Measurements from ENCODE around the gene NDST1. TPM values are rescaled to one million over a fixed set of nuclear protein-coding genes. Genes with fewer than 3 reads are reported as not detected.
"Not testable (repeated sequence)": the region's sequence is repeated elsewhere in the genome, so short reads cannot be mapped to it uniquely, and the experiment has no call there.

Gene NDST1
- total RNA-seq, 4 donors from 2014 or later, result 45.4 to 86.5 (median 81.2) TPM

- DNase-seq (ENCODE audit: low spot score) (no peak), ATAC-seq (ENCODE audit: low FRiP score) (no peak)
- TF ChIP-seq, protein P1, sequence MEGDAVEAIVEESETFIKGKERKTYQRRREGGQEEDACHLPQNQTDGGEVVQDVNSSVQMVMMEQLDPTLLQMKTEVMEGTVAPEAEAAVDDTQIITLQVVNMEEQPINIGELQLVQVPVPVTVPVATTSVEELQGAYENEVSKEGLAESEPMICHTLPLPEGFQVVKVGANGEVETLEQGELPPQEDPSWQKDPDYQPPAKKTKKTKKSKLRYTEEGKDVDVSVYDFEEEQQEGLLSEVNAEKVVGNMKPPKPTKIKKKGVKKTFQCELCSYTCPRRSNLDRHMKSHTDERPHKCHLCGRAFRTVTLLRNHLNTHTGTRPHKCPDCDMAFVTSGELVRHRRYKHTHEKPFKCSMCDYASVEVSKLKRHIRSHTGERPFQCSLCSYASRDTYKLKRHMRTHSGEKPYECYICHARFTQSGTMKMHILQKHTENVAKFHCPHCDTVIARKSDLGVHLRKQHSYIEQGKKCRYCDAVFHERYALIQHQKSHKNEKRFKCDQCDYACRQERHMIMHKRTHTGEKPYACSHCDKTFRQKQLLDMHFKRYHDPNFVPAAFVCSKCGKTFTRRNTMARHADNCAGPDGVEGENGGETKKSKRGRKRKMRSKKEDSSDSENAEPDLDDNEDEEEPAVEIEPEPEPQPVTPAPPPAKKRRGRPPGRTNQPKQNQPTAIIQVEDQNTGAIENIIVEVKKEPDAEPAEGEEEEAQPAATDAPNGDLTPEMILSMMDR (IDR thresholded peaks at IDR 0.05), result no peak
Observed at GRCh38 chr5:150512368-150512747, 4.4 kb downstream of the NDST1 start.

DNA sequence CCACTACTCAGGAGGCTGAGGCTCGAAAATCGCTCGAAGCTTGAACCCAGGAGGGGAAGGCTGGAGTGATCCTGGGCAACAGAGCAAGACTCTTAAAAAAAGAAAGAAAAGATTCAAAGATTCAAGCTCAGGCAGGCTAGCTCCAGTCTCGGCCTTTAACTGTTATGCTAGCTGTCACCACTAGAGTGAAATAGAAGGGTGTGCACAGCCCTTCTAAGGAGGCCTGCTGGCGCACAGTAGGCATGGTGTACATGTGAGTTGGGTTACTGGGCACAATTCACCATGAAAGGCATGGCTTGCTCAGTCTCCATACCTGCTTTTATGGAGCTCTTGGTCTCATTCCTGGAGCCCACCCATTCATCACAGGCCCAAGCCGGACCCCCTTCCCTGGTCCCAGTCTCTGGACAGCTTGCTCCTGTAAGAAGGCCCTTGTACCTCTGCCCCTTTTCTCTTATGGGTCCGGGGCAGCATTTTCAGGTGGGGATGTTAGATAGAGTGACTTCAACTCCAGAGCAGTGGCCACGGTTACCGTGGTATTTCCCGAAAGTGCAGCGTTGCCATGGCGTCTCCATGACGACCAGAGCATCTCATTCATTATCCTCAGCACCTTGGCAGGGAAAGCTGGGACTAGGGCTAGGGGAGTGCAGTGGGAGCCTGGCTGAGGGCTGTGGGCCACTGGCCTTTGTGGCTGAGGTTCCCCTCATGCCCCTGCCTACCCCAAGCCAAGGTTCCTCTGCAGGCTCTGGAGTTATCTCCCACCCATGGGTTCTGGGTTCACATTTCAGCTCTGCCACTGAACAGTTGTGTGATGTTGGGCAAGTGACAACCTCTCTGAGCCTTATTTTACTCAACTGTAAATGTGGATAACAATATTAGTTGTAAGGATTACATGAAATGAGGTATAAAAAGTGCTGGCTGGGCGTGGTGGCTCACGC lies 5.7 kb downstream of the NDST1 start:
- TF ChIP-seq, protein P1 (IDR thresholded peaks at IDR 0.05), result no peak
- ATAC-seq (ENCODE audit: low FRiP score), result no peak
- DNase-seq (ENCODE audit: low spot score), result no peak

- ATAC-seq (ENCODE audit: low FRiP score), result no peak
- no peak for DNase-seq (ENCODE audit: low spot score)
- TF ChIP-seq, protein P1 (IDR thresholded peaks at IDR 0.05), result no peak
Observed at GRCh38 chr5:150514708-150515211, 6.8 kb downstream of the NDST1 start.

DNA sequence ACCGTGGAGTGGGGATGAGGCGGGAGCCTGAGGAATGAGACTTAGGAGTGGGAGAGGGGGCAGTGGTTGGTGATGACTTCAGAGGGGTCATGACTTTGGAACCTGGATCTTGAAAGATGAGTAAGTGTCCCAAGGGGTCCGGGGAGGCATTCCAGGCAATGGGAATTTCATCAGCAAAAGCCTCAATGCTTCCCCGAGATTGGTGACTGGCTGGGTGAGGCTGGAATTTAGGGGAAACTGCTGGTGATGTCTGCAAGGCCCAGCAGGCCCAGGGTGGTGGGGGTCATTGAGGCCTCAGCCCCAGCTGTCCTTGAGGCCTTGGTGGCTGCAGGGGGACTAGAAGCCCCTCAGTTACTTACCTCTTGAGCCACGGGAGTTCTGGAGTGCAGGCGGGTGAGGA lies 7.5 kb downstream of the NDST1 start:
- TF ChIP-seq, protein P1 (IDR thresholded peaks at IDR 0.05), result no peak
- DNase-seq (ENCODE audit: low spot score) (peak; percentile 31), ATAC-seq (ENCODE audit: low FRiP score) (peak; percentile 49)

DNA sequence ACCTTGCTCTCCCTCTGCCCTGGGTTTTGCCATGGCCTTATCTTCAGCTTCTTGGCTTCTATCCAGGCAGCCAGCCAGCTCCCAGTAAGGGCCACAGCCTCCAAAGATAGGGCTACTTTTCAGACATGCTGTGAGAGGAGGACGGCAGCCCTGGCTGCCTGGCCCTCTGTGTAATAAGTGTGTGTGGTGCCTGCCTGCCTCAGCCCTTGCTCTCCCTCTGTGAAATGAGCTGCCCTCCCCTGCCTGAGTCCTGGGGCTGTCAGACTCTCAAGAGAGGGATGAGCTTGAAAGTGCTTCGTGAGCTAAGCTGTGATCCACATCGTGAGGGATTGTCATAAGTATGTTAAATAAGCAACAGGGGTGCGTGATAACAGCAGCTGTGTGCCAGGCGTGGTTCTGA lies 8.1 kb downstream of the NDST1 start:
- TF ChIP-seq, protein P1 (IDR thresholded peaks at IDR 0.05), result no peak
- ATAC-seq (ENCODE audit: low FRiP score), result no peak
- no peak for DNase-seq (ENCODE audit: low spot score)

- ATAC-seq (ENCODE audit: low FRiP score) (peak; percentile 64), DNase-seq (ENCODE audit: low spot score) (no peak)
- TF ChIP-seq, protein P1 (IDR thresholded peaks at IDR 0.05), result no peak
Observed at GRCh38 chr5:150517272-150518152, 9.6 kb downstream of the NDST1 start.

DNA sequence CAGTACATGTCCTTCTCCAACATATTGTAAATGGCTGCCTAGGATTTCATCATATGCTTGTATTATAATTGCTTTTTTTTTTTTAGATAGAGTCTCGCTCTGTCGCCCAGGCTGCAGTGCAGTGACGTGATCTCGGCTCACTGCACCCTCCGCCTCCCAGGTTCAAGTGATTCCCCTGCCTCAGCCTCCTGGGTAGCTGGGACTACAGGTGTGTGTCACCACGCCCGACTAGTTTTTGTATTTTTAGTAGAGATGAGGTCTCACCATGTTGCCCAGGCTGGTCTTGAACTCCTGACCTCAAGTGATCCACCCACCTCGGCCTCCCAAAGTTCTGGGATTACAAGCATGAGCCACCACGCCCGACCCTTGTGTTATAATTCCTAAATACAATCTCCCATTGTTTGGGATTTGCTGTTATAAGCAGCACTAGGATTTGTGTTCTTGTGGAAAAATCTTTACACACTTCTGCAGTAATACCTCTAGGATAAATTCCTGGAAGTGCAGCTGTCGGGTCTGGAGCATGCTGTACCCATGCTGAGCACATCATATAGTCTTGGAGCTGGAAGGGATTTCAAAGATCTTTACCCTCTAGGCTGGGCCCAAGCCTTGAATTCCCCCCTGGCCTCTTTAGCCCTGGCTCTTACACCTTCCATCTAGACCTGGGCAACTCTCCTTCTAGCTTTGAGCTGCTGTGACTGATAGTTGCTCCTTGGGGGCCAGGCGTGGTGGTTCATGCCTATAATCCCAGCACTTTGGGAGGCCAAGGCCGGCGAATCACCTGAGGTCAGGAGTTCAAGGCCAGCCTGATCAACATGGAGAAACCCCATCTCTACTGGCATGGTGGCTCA lies 11.0 kb downstream of the NDST1 start:
- not testable (repeated sequence) for DNase-seq (ENCODE audit: low spot score); ATAC-seq (ENCODE audit: low FRiP score)

Measured in omental fat pad (tissue), 4 donors.